ENCODE measurements around the gene ERC1.

ERC1 gene

DNA sequence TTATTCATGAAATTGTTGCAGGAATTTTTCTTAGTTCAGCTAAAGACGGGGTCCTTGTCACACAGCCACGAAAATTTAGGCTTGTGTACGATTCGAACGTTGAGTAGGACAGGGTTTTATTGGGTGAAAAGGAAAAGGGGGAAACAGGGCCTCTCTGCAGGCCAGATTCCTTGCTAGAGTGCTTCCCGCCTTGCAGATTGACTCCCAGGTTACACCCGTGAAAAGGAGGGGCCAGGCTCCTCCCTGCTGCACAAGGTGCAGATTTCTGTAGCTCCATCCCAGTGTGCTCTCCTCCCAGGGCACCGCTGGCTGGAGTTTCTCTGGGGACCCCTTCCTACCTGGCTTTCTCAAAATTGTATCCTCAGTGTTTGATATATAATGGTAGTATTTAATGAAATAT lies 221.5 kb downstream of the ERC1 start:
- ChIA-PET POLR2A (no interaction called here), CTCF (interaction anchor here (1.1 to 2.4 kb wide), 4 partner anchors 14 to 422 kb away, joined by 3 to 8 read pairs (median 4); no protein-coding TSS in a partner anchor)
- TF ChIP-seq, protein P1, sequence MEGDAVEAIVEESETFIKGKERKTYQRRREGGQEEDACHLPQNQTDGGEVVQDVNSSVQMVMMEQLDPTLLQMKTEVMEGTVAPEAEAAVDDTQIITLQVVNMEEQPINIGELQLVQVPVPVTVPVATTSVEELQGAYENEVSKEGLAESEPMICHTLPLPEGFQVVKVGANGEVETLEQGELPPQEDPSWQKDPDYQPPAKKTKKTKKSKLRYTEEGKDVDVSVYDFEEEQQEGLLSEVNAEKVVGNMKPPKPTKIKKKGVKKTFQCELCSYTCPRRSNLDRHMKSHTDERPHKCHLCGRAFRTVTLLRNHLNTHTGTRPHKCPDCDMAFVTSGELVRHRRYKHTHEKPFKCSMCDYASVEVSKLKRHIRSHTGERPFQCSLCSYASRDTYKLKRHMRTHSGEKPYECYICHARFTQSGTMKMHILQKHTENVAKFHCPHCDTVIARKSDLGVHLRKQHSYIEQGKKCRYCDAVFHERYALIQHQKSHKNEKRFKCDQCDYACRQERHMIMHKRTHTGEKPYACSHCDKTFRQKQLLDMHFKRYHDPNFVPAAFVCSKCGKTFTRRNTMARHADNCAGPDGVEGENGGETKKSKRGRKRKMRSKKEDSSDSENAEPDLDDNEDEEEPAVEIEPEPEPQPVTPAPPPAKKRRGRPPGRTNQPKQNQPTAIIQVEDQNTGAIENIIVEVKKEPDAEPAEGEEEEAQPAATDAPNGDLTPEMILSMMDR (IDR thresholded peaks at IDR 0.05; ENCODE audit: control extremely low read depth, extremely low read depth, low read depth, missing control alignments), result no peak
- DNase-seq (ENCODE audit: extremely low spot score), result no peak

DNA sequence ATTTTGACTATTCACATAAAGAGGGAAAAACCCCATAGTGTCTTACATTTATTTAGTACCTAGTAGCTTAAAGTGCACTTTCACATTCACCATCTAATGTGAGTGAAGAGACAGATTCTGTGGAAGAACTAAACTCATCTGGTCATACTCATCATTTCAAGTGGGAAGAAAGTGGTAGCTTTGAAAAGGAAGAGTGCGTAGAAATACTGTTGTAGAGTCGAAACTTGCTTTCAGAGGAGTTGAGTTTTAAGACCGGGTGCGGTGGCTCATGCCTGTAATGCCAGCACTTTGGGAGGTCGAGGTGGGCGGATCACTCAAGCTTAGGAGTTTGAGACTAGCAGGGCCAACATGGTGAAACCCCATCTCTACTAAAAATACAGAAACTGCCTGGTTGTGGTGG lies 222.2 kb downstream of the ERC1 start:
- TF ChIP-seq, protein P1 (IDR thresholded peaks at IDR 0.05; ENCODE audit: control extremely low read depth, extremely low read depth, low read depth, missing control alignments), result no peak
- POLR2A ChIA-PET, result no interaction called here
- DNase-seq (ENCODE audit: extremely low spot score), result no peak
- CTCF ChIA-PET, result interaction anchor here (1.9 to 2.4 kb wide), 2 partner anchors 26 to 95 kb away, joined by 4 to 8 read pairs; no protein-coding TSS in a partner anchor

DNA sequence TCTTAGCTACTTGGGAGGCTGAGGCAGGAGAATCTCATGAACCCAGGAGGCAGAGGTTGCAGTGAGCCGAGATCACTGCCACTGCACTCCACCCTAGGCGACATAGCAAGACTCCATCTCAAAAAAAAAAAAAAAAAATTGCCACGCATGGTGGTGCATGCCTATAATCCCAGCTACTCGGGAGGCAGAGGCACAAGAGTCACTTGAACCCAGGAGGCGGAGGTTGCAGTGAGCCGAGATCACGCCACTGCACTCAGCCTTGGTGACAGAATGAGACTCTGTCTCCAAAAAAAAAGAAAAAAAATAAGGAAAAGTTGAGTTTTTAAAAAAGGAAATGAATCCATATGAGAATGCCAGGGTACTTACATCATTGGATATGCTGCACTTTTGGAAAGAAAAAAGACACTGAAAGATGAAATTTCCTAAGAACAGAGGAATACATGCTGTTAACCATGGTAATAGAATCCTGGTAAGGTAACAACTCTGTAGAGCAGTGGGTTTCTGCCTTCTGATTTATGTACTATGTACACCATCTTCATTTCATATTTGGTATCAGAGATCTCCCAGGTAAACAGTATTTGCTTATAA lies 222.7 kb downstream of the ERC1 start:
- no peak for DNase-seq (ENCODE audit: extremely low spot score)
- ChIA-PET POLR2A (no interaction called here), CTCF (interaction anchor here (1.9 kb wide), 1 partner anchor 96 kb away, joined by 4 read pairs; no protein-coding TSS in a partner anchor)
- TF ChIP-seq, protein P1 (IDR thresholded peaks at IDR 0.05; ENCODE audit: control extremely low read depth, extremely low read depth, low read depth, missing control alignments), result no peak

DNA sequence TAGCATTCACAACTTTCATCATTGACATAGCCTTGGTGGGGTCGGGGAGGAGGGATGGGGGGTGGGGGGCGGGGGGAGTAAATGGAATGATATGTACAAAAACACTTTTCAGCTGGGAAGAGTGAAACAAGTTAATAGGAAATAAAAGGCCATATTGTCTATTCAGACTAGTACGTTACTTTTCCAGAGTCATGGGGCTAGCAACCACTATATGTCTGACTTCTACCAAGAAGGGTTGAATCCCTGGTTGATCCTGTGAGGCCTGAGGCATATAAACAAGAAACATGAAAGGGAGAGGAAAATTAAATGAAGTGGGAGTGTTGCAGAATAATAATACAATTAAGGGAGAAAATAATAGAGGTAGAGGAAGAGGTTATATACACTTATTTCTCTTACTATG lies 225.5 kb downstream of the ERC1 start:
- DNase-seq (ENCODE audit: extremely low spot score), result no peak
- POLR2A ChIA-PET, result no interaction called here
- TF ChIP-seq, protein P1 (IDR thresholded peaks at IDR 0.05; ENCODE audit: control extremely low read depth, extremely low read depth, low read depth, missing control alignments), result no peak
- CTCF ChIA-PET, result no interaction called here

DNA sequence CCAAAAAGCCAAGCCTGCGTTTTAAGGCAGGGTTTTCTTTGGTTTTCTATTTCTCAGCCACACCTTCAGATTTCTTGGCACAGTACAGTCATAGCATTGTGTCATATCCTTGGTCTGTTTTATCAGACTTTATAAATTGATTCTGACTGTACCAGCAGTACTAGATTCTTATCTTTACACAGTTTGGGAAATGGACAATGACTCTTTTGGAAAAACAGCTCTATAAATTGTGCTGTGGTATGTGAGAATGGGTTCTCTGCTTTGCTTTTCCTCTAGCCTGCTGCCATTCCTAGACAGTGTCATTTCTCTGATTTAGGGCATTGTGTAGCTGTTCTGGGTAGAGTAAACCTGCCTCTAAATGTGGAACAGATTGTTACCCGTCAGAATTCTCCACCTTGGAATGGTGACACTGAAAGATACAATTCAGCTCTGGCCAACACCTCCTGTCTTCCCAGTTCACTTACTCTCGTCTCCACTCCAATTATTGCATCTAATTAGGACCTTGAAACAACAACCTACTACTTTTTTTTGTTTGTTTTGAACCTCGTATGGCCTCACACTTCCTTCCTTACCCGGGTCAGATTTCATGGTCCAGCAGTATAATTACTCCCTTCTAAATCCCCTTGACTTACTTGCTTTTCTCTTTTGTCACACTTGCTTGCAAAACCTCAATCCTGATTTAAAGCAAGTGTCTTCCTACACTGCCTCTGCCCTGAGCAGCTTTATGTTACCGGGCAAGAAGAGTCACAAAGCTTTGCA lies 226.3 kb downstream of the ERC1 start:
- TF ChIP-seq, protein P1 (IDR thresholded peaks at IDR 0.05; ENCODE audit: control extremely low read depth, extremely low read depth, low read depth, missing control alignments), result no peak
- CTCF ChIA-PET, result no interaction called here
- no peak for DNase-seq (ENCODE audit: extremely low spot score)
- POLR2A ChIA-PET, result no interaction called here

DNA sequence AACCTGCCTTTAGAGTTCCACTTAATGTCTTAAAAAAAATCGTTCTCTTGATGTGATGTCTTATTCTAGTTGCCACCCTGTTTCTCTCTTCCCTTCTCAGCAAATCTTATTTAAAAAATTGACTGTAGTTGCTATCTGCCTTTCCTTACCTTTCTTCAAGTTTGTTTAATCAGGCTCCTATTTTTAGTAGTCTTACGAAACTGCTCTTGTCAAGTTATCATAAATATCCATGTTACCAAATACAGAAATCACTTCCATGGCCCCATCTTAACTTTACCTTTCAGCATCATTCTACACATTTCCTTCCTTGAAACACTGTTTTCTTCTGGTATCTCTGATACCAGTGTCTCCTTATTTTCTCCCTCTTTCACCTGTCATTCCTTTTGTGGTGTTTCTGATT lies 227.3 kb downstream of the ERC1 start:
- POLR2A ChIA-PET, result no interaction called here
- TF ChIP-seq, protein P1 (IDR thresholded peaks at IDR 0.05; ENCODE audit: control extremely low read depth, extremely low read depth, low read depth, missing control alignments), result no peak
- no peak for DNase-seq (ENCODE audit: extremely low spot score)
- CTCF ChIA-PET, result interaction anchor here (1.8 kb wide), 1 partner anchor 10 kb away, joined by 5 read pairs; no protein-coding TSS in a partner anchor
